ENCODE measurements around the gene TTC14. TPM values are rescaled to one million over a fixed set of nuclear protein-coding genes. Genes with fewer than 3 reads are reported as not detected.
"Not testable (repeated sequence)": the region's sequence is repeated elsewhere in the genome, so short reads cannot be mapped to it uniquely, and the experiment has no call there.

The TTC14 gene
- polyA plus RNA-seq, 1 experiment: 18.0 TPM

DNA sequence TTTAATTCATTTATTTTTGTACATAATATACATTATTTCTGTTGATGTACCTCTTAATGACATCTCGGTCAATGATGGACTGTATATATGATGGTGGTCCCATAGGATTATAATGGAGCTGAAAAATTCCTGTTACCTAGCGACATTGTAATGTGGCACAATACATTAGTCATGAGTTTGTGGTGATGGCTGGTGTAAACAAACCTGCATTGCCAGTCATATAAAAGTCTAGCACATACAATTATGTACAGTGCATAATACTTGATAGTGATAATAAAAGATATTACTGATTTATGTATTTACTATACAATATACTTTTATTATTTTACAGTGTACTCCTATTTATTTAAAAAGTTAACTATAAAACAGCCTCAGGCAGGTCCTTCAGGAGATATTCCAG lies 15.1 kb downstream of the TTC14 start:
- no peak overlapping the region for H3K4me3 ChIP-seq (ENCODE audit: low read depth, low read length)
- peaks cover 5% of the 10 kb centered on the region for H3K36me3 ChIP-seq (ENCODE audit: control insufficient read depth, insufficient read depth, low read length)
- ChIA-PET POLR2A (no interaction called here), CTCF (interaction anchor here (0.7 to 1.1 kb wide), 2 partner anchors 14 to 69 kb away, joined by 3 to 4 read pairs; no protein-coding TSS in a partner anchor)
- DNase-seq (ENCODE audit: low read depth): no peak
- no peaks in the 10 kb centered on the region for H3K27me3 ChIP-seq (ENCODE audit: control insufficient read depth, insufficient read depth, low read length)
- TF ChIP-seq, protein P1, sequence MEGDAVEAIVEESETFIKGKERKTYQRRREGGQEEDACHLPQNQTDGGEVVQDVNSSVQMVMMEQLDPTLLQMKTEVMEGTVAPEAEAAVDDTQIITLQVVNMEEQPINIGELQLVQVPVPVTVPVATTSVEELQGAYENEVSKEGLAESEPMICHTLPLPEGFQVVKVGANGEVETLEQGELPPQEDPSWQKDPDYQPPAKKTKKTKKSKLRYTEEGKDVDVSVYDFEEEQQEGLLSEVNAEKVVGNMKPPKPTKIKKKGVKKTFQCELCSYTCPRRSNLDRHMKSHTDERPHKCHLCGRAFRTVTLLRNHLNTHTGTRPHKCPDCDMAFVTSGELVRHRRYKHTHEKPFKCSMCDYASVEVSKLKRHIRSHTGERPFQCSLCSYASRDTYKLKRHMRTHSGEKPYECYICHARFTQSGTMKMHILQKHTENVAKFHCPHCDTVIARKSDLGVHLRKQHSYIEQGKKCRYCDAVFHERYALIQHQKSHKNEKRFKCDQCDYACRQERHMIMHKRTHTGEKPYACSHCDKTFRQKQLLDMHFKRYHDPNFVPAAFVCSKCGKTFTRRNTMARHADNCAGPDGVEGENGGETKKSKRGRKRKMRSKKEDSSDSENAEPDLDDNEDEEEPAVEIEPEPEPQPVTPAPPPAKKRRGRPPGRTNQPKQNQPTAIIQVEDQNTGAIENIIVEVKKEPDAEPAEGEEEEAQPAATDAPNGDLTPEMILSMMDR (IDR thresholded peaks at IDR 0.05; ENCODE audit: insufficient read depth, low read depth, low read length): no peak

DNA sequence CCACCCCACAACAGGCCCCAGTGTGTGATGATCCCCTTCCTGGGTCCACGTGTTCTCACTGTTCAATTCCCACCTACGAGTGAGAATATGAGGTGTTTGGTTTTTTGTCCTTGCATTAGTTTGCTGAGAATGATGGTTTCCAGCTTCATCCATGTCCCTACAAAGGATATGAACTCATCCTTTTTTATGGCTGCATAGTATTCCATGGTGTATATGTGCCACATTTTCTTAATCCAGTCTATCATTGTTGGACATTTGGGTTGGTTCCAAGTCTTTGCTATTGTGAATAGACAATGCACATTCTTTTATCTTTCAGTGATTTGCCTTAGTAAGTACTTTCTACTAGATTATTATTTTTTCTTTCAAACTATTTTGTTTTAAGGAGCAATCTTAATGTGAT lies 16.6 kb downstream of the TTC14 start:
- H3K27me3 ChIP-seq (ENCODE audit: control insufficient read depth, insufficient read depth, low read length); H3K36me3 ChIP-seq (ENCODE audit: control insufficient read depth, insufficient read depth, low read length); POLR2A ChIA-PET; DNase-seq (ENCODE audit: low read depth); H3K4me3 ChIP-seq (ENCODE audit: low read depth, low read length): not testable (repeated sequence)
- CTCF ChIA-PET: interaction anchor here (2.0 kb wide), 1 partner anchor 17 kb away, joined by 4 read pairs; the partner anchor contains the start of gene TTC14

DNA sequence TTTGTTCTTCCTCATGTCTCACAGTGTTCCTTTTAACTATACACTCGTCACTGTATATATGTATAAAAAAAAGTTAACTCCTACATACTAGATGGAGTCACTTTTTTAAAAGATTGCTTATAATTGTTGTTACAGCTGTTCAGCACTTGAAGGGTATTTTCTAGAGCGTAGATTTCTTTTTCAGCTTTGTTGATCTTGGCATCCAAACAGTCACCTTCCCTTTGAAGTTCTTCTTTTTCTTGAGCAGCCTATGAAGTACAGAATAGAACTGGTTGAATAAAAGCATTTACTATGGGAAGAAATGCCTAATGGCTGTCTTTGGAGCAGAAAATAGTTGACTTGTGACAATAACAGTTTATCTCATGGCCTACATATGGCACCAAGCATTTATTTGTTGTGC lies 17.8 kb downstream of the TTC14 start:
- Histone ChIP-seq H3K27me3 (ENCODE audit: control insufficient read depth, insufficient read depth, low read length) (no peaks in the 10 kb centered on the region), H3K36me3 (ENCODE audit: control insufficient read depth, insufficient read depth, low read length) (no peaks in the 10 kb centered on the region), H3K4me3 (ENCODE audit: low read depth, low read length) (no peak overlapping the region)
- TF ChIP-seq, protein P1 (IDR thresholded peaks at IDR 0.05; ENCODE audit: insufficient read depth, low read depth, low read length): no peak
- ChIA-PET CTCF (interaction anchor here (2.0 kb wide), 1 partner anchor 18 kb away, joined by 4 read pairs; the partner anchor contains the start of gene TTC14), POLR2A (no interaction called here)
- no peak for DNase-seq (ENCODE audit: low read depth)

DNA sequence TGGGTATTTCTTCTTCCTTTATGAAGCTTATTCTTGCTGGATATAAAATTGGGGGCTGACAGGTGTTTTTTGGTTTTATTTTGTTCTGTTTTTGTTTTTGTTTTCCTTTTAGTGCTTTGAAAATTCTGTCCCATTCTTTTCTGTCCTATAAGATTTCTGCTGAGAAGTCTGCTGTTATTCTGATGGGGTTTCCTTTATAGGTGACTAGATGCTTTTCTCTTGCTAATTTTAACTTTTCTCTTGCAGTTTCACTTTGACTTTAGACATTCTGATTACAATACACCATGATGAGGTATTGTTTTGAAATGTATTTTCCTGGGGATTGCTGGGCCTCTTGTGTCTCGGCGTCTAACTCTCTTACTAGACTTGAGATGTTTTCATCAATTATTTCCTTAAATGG lies 22.8 kb downstream of the TTC14 start:
- Histone ChIP-seq H3K4me3 (ENCODE audit: low read depth, low read length) (no peak overlapping the region), H3K36me3 (ENCODE audit: control insufficient read depth, insufficient read depth, low read length) (no peaks in the 10 kb centered on the region), H3K27me3 (ENCODE audit: control insufficient read depth, insufficient read depth, low read length) (no peaks in the 10 kb centered on the region)
- DNase-seq (ENCODE audit: low read depth): no peak
- ChIA-PET CTCF (interaction anchor here (2.0 kb wide), 1 partner anchor 10 kb away, joined by 5 read pairs; no protein-coding TSS in a partner anchor), POLR2A (no interaction called here)
- TF ChIP-seq, protein P1 (IDR thresholded peaks at IDR 0.05; ENCODE audit: insufficient read depth, low read depth, low read length): no peak

DNA sequence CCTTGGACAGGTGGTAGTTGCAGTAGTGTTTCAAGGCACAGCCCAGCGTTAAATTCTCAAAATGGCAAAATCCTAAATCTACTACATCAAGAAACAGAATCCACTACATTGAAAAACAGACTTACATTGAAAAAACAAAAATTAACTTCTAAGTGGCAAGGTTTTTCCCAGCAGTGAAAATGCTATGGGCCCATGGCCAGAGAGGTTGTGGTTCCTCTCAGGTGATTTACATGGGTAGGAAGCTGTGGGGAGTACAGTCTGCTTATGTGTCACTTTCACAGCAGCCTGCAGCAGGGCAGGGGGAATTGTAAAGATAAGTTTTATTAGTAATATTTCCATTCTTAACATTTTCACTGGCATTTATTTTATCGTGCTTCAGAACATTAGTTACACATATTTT lies 24.9 kb downstream of the TTC14 start:
- ChIA-PET CTCF (interaction anchor here (1.0 to 2.0 kb wide), 2 partner anchors 8 to 1075 kb away, joined by 3 to 5 read pairs; no protein-coding TSS in a partner anchor), POLR2A (no interaction called here)
- Histone ChIP-seq H3K36me3 (ENCODE audit: control insufficient read depth, insufficient read depth, low read length) (no peaks in the 10 kb centered on the region), H3K4me3 (ENCODE audit: low read depth, low read length) (no peak overlapping the region), H3K27me3 (ENCODE audit: control insufficient read depth, insufficient read depth, low read length) (no peaks in the 10 kb centered on the region)
- TF ChIP-seq, protein P1 (IDR thresholded peaks at IDR 0.05; ENCODE audit: insufficient read depth, low read depth, low read length): no peak
- DNase-seq (ENCODE audit: low read depth): no peak

DNA sequence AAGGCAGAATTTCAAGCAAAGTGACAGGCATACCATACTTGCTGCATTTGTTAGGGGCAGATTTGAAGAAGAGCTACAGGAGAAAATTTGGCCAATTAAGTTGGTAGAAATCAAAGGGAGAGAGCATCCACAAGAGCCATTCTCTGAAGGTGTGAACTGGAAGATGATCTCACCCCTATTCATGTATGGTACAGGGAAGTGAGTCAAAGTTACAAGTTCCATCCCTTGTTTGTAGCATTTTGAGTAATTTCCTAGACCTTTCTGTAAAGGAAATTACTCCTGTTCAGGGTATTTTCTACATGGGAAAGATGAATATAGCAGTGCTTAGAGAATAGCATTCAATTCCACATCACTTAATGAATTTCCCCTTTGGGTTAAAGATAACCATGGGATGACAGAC lies 28.4 kb downstream of the TTC14 start:
- TF ChIP-seq, protein P1 (IDR thresholded peaks at IDR 0.05; ENCODE audit: insufficient read depth, low read depth, low read length): no peak
- DNase-seq (ENCODE audit: low read depth): no peak
- POLR2A ChIA-PET: no interaction called here
- CTCF ChIA-PET: interaction anchor here (0.8 kb wide), 1 partner anchor 13 kb away, joined by 4 read pairs; no protein-coding TSS in a partner anchor
- H3K27me3 ChIP-seq (ENCODE audit: control insufficient read depth, insufficient read depth, low read length): no peaks in the 10 kb centered on the region
- H3K36me3 ChIP-seq (ENCODE audit: control insufficient read depth, insufficient read depth, low read length): no peaks in the 10 kb centered on the region
- H3K4me3 ChIP-seq (ENCODE audit: low read depth, low read length): no peak overlapping the region
